Caco-2 (cell line): ENCODE measurements around the gene CROCC2. TPM values are rescaled to one million over a fixed set of nuclear protein-coding genes. Genes with fewer than 3 reads are reported as not detected.
A peak's percentile ranks its signal among the peaks of the same experiment; 100 is the strongest.

Source experiments
- BruUV-seq: library from RNA; stranded (reverse); fragments of 400-500 nt; replicated peaks from 2 replicates; lab custom pipeline; 2021; lab: Mats Ljungman, UMichigan
- CTCF ChIA-PET: fragments of 300-600 bp; sonication (Branson Sonifier 250); formaldehyde crosslinking; loops from one replicate; lab custom pipeline; 2022; ENCODE audit warnings: antibody characterized with exemption; lab: Charles Lee
- POLR2A ChIA-PET: fragments of 300-600 bp; sonication (Branson Sonifier 250); formaldehyde crosslinking; loops from one replicate; lab custom pipeline; 2022; ENCODE audit warnings: antibody characterized with exemption; lab: Charles Lee
- DNase-seq, 2 experiments: peaks; one replicate each; pipeline versions ENCODE4 v3.0.0 to v3.0.0-alpha.2; 2020 to 2022
- H3K27me3 ChIP-seq: replicated peaks from 2 replicates; pipeline ENCODE4 v1.6.0; 2011; ENCODE audit warnings: low read length; ENCODE audit not compliant: control insufficient read depth, insufficient read depth
- H3K36me3 ChIP-seq: 2 replicates; pipeline ENCODE4 v1.5.1; 2011; ENCODE audit warnings: low read length; ENCODE audit not compliant: control insufficient read depth, insufficient read depth
- H3K4me1 ChIP-seq: fragments of 250-450 bp; sonication (Bioruptor Pico); 2 replicates; pipeline ENCODE4 v1.5.1; 2020; ENCODE audit warnings: mild to moderate bottlenecking
- H3K4me3 ChIP-seq: 2 replicates; pipeline ENCODE4 v1.5.1; 2011; ENCODE audit warnings: low read depth, mild to moderate bottlenecking, control low read depth, low read length
- H3K9me3 ChIP-seq: fragments of 250-450 bp; sonication (Bioruptor Pico); 2 replicates; pipeline ENCODE4 v1.5.1; 2020; ENCODE audit warnings: mild to moderate bottlenecking, moderate library complexity
- H3K27ac Mint-ChIP-seq: one replicate; pipeline ENCODE4 v1.8.0; 2022; ENCODE audit warnings: mixed read lengths; ENCODE audit not compliant: unreplicated experiment
- H3K27me3 Mint-ChIP-seq: one replicate; pipeline ENCODE4 v1.8.0; 2022; ENCODE audit warnings: mixed read lengths; ENCODE audit not compliant: insufficient read depth, unreplicated experiment
- H3K36me3 Mint-ChIP-seq: one replicate; pipeline ENCODE4 v1.8.0; 2022; ENCODE audit warnings: mild to moderate bottlenecking, mixed read lengths; ENCODE audit not compliant: insufficient read depth, unreplicated experiment
- H3K4me1 Mint-ChIP-seq: one replicate; pipeline ENCODE4 v1.8.0; 2022; ENCODE audit warnings: low read depth, mixed read lengths; ENCODE audit not compliant: unreplicated experiment
- H3K4me3 Mint-ChIP-seq: one replicate; pipeline ENCODE4 v1.8.0; 2022; ENCODE audit warnings: mild to moderate bottlenecking, moderate library complexity, mixed read lengths; ENCODE audit not compliant: unreplicated experiment
- H3K9me3 Mint-ChIP-seq: one replicate; pipeline ENCODE4 v1.8.0; 2022; ENCODE audit warnings: mixed read lengths; ENCODE audit not compliant: unreplicated experiment
- CTCF ChIP-seq, 2 experiments: fragments of 200-600 bp in 1 of 2; IDR thresholded peaks; 1 replicate in 1 of 2; 2 replicates in 1 of 2; pipeline versions ENCODE4 v1.5.1 to v1.8.0; 2011 to 2022; ENCODE audit warnings: antibody characterized with exemption in 1 of 2, control low read depth in 1 of 2, inconsistent platforms in 1 of 2, low read depth in 1 of 2, low read length in 1 of 2, mild to moderate bottlenecking in 1 of 2, moderate library complexity in 1 of 2; ENCODE audit not compliant: insufficient read depth in 1 of 2, severe bottlenecking in 1 of 2, unreplicated experiment in 1 of 2
- intact Hi-C: fragments of 100-400 bp; cut with micrococcal nuclease; formaldehyde crosslinking; loops from one replicate; pipeline ENCODE4 v1.10.0; 2022; ENCODE audit not compliant: unreplicated experiment
- total RNA-seq: library from RNA; stranded (reverse); gene quantifications from 2 replicates; pipeline ENCODE4 v1.2.3, GENCODE V29; 2022

Gene CROCC2
- total RNA-seq, 1 experiment from 2014 or later: not detected

GRCh38 chr2:240885566-240885965 lies 20.6 kb upstream of the CROCC2 start:
- Histone ChIP-seq H3K4me3 (no peak overlapping the region), H3K36me3 (no peaks in the 10 kb centered on the region), H3K9me3 (no peaks in the 10 kb centered on the region), H3K4me1 (no peaks in the 10 kb centered on the region), H3K27me3 (no peaks in the 10 kb centered on the region)
- no peak for TF ChIP-seq CTCF (IDR thresholded peaks at IDR 0.05; ENCODE audit: insufficient read depth in 1 of 2, low read depth in 1 of 2, low read length in 1 of 2, severe bottlenecking in 1 of 2, unreplicated experiment in 1 of 2)
- intact Hi-C loops: no loop called here
- no peaks in the 10 kb centered on the region for H3K4me1 Mint-ChIP-seq
- ChIA-PET CTCF (no interaction called here), POLR2A (no interaction called here)
- BruUV-seq: no TSS peak
- no peaks in the 10 kb centered on the region for H3K27me3 Mint-ChIP-seq
- peaks cover 35% of the 10 kb centered on the region for H3K36me3 Mint-ChIP-seq
- no peak overlapping the region for H3K4me3 Mint-ChIP-seq
- H3K27ac Mint-ChIP-seq: no peak overlapping the region
- no peaks in the 10 kb centered on the region for H3K9me3 Mint-ChIP-seq
- DNase-seq: peak in 1 of 2 experiments; percentile 7

- no peak overlapping the region for H3K27ac Mint-ChIP-seq
- POLR2A ChIA-PET: no interaction called here
- no peak overlapping the region for H3K4me3 Mint-ChIP-seq
- Histone ChIP-seq H3K4me3 (no peak overlapping the region), H3K9me3 (no peaks in the 10 kb centered on the region), H3K4me1 (no peaks in the 10 kb centered on the region), H3K27me3 (no peaks in the 10 kb centered on the region), H3K36me3 (no peaks in the 10 kb centered on the region)
- no peaks in the 10 kb centered on the region for H3K4me1 Mint-ChIP-seq
- H3K27me3 Mint-ChIP-seq: no peaks in the 10 kb centered on the region
- CTCF ChIA-PET: no interaction called here
- peaks cover 35% of the 10 kb centered on the region for H3K36me3 Mint-ChIP-seq
- no peak for TF ChIP-seq CTCF (IDR thresholded peaks at IDR 0.05; ENCODE audit: insufficient read depth in 1 of 2, low read depth in 1 of 2, low read length in 1 of 2, severe bottlenecking in 1 of 2, unreplicated experiment in 1 of 2)
- BruUV-seq: TSS peak; percentile 44
- intact Hi-C loops: no loop called here
- no peaks in the 10 kb centered on the region for H3K9me3 Mint-ChIP-seq
- peak in 1 of 2 experiments; percentile 8 for DNase-seq
Observed at GRCh38 chr2:240886023-240886565, 20.0 kb upstream of the CROCC2 start.

GRCh38 chr2:240886678-240887609 lies 19.2 kb upstream of the CROCC2 start:
- intact Hi-C loops: no loop called here
- H3K27me3 ChIP-seq: no peaks in the 10 kb centered on the region
- Mint-ChIP-seq H3K27me3 (no peaks in the 10 kb centered on the region), H3K27ac (no peak overlapping the region), H3K36me3 (peaks cover 35% of the 10 kb centered on the region), H3K9me3 (no peaks in the 10 kb centered on the region), H3K4me3 (no peak overlapping the region), H3K4me1 (no peaks in the 10 kb centered on the region)
- ChIA-PET POLR2A (no interaction called here), CTCF (no interaction called here)
- DNase-seq: no peak
- no TSS peak for BruUV-seq
- H3K4me1 ChIP-seq: no peaks in the 10 kb centered on the region
- H3K36me3 ChIP-seq: no peaks in the 10 kb centered on the region
- H3K9me3 ChIP-seq: no peaks in the 10 kb centered on the region
- no peak for TF ChIP-seq CTCF (IDR thresholded peaks at IDR 0.05; ENCODE audit: insufficient read depth in 1 of 2, low read depth in 1 of 2, low read length in 1 of 2, severe bottlenecking in 1 of 2, unreplicated experiment in 1 of 2)
- H3K4me3 ChIP-seq: no peak overlapping the region
